Endothelial cell of umbilical vein (primary cell): ENCODE data around the gene TPMT. TPM values are rescaled to one million over a fixed set of nuclear protein-coding genes. Genes with fewer than 3 reads are reported as not detected.

ENCODE experiments used
- BruUV-seq: library from RNA; stranded (reverse); fragments of 400-500 nt; replicated peaks from 2 replicates; lab custom pipeline; 2021; lab: Mats Ljungman, UMichigan
- CTCF ChIA-PET: fragments of 300-600, 350-600 bp; sonication (Branson Sonifier 250); formaldehyde crosslinking; loops from one replicate; lab custom pipeline; 2021; ENCODE audit warnings: antibody characterized with exemption, inconsistent platforms; lab: Charles Lee
- POLR2A ChIA-PET: fragments of 300-600, 350-600 bp; sonication (Branson Sonifier 250); formaldehyde crosslinking; loops from one replicate; lab custom pipeline; 2021; ENCODE audit warnings: antibody characterized with exemption, inconsistent platforms; lab: Charles Lee
- DNase-seq: peaks from one replicate; pipeline ENCODE4 v3.0.0-alpha.2; 2011; ENCODE audit warnings: low read depth, low spot score
- FAIRE-seq: peaks from 2 replicates; lab custom pipeline; 2011; peaks lifted over from hg19 to GRCh38; lab: Jason Lieb, UNC
- H2AFZ ChIP-seq: 2 replicates; pipeline ENCODE4 v1.6.0; 2012; ENCODE audit warnings: low read depth, low read length, control low read depth, inconsistent platforms
- H3K27ac ChIP-seq: 2 replicates; pipeline ENCODE4 v1.5.1; 2011; ENCODE audit warnings: low read depth, mild to moderate bottlenecking, control low read depth, low read length, moderate library complexity; ENCODE audit not compliant: insufficient read depth
- H3K27me3 ChIP-seq, 2 experiments: 2 replicates each; pipeline versions ENCODE4 v1.6.0 to v1.6.1; 2011; ENCODE audit warnings: low read length in 2 of 2, mixed read lengths in 1 of 2; ENCODE audit not compliant: control insufficient read depth in 2 of 2, insufficient read depth in 2 of 2
- H3K36me3 ChIP-seq, 2 experiments: 2 replicates in 1 of 2; 3 replicates in 1 of 2; pipeline ENCODE4 v1.5.1; 2011; ENCODE audit warnings: low read length in 2 of 2, mild to moderate bottlenecking in 1 of 2, moderate library complexity in 1 of 2; ENCODE audit not compliant: control insufficient read depth in 2 of 2, insufficient read depth in 2 of 2; ENCODE audit errors: extremely low read depth in 1 of 2
- H3K4me1 ChIP-seq: 3 replicates; pipeline ENCODE4 v1.5.1; 2011; ENCODE audit warnings: mild to moderate bottlenecking, low read length; ENCODE audit not compliant: control insufficient read depth, insufficient read depth; ENCODE audit errors: extremely low read depth
- H3K4me2 ChIP-seq: 2 replicates; pipeline ENCODE4 v1.6.1; 2011; ENCODE audit warnings: low read length, control low read depth, mixed read lengths; ENCODE audit not compliant: insufficient read depth
- H3K4me3 ChIP-seq, 3 experiments: fragments of 200-600 bp in 1 of 3; sonication (generic), shearing (Covaris generic) in 1 of 3; replicated peaks in 1 of 3; 2 replicates each; pipeline ENCODE4 v1.5.1; 2011 to 2016; ENCODE audit warnings: control low read depth in 3 of 3, low read length in 3 of 3, mild to moderate bottlenecking in 2 of 3, inconsistent platforms in 1 of 3, low read depth in 1 of 3, moderate library complexity in 1 of 3; ENCODE audit not compliant: insufficient read depth in 1 of 3
- H3K79me2 ChIP-seq: 2 replicates; pipeline ENCODE4 v1.6.0; 2012; ENCODE audit warnings: low read length, inconsistent platforms; ENCODE audit not compliant: control insufficient read depth, insufficient read depth
- H3K9ac ChIP-seq: replicated peaks from 2 replicates; pipeline ENCODE3; 2011; ENCODE audit warnings: low read length, control low read depth; ENCODE audit not compliant: insufficient read depth; ENCODE audit errors: extremely low read depth
- H3K9me1 ChIP-seq: replicated peaks from 3 replicates; pipeline ENCODE4 v1.6.0; 2011; ENCODE audit warnings: mild to moderate bottlenecking, low read length; ENCODE audit not compliant: control insufficient read depth, insufficient read depth; ENCODE audit errors: extremely low read depth
- H3K9me3 ChIP-seq: replicated peaks from 2 replicates; pipeline ENCODE4 v1.5.1; 2012; ENCODE audit warnings: low read length, inconsistent platforms; ENCODE audit not compliant: control insufficient read depth, insufficient read depth
- H4K20me1 ChIP-seq: replicated peaks from 2 replicates; pipeline ENCODE3; 2011; ENCODE audit warnings: mild to moderate bottlenecking, low read length; ENCODE audit not compliant: control insufficient read depth, insufficient read depth; ENCODE audit errors: extremely low read depth
- CTCF ChIP-seq, 2 donors: IDR thresholded peaks; 1 replicate in 1 of 2; 2 replicates in 1 of 2; pipeline ENCODE4 v1.5.1; 2011; ENCODE audit warnings: low read length in 2 of 2, mild to moderate bottlenecking in 2 of 2, moderate library complexity in 2 of 2, control low read depth in 1 of 2, inconsistent platforms in 1 of 2, low read depth in 1 of 2; ENCODE audit not compliant: insufficient read depth in 1 of 2; ENCODE audit errors: extremely low read depth in 1 of 2
- EZH2 ChIP-seq: IDR thresholded peaks from 2 replicates; pipeline ENCODE4 v1.6.1; 2012; ENCODE audit warnings: borderline replicate concordance, low read depth, mild to moderate bottlenecking, moderate library complexity, low read length, inconsistent platforms; ENCODE audit not compliant: severe bottlenecking
- FOS ChIP-seq: IDR thresholded peaks from 2 replicates; pipeline ENCODE4 v1.6.1; 2011; ENCODE audit warnings: mild to moderate bottlenecking, low read length, moderate library complexity, borderline replicate concordance; ENCODE audit not compliant: insufficient read depth
- GATA2 ChIP-seq: IDR thresholded peaks from 2 replicates; pipeline ENCODE4 v1.7.0; 2011; ENCODE audit warnings: low read depth, mild to moderate bottlenecking, moderate library complexity, mixed read lengths, low read length; ENCODE audit not compliant: insufficient read length, insufficient read depth
- JUN ChIP-seq: IDR thresholded peaks from 2 replicates; pipeline ENCODE4 v1.6.1; 2011; ENCODE audit warnings: borderline replicate concordance, low read depth; ENCODE audit not compliant: insufficient read length, insufficient read depth
- MYC ChIP-seq: IDR thresholded peaks from one replicate; pipeline ENCODE4 v1.6.1; 2011; ENCODE audit warnings: mild to moderate bottlenecking, low read depth, low read length
- POLR2A ChIP-seq: IDR thresholded peaks from 2 replicates; pipeline ENCODE4 v1.6.1; 2012; ENCODE audit warnings: low read depth, mild to moderate bottlenecking, control low read depth, low read length
- POLR2AphosphoS5 ChIP-seq: IDR thresholded peaks from 2 replicates; pipeline ENCODE4 v1.6.1; 2012; ENCODE audit warnings: low read depth, mild to moderate bottlenecking, control low read depth, low read length, moderate library complexity; ENCODE audit not compliant: insufficient read depth
- dilution Hi-C: fragments of 300-500 bp; cut with MboI; formaldehyde crosslinking; loops from one replicate; pipeline ENCODE4 v1.15.0; 2019; ENCODE audit warnings: low sequenced_read_pairs; ENCODE audit not compliant: extremely low pct_ligation_motif_present
- intact Hi-C: fragments of 100-400 bp; cut with micrococcal nuclease; formaldehyde crosslinking; loops from one replicate; pipeline ENCODE4 v1.10.0; 2022
- polyA plus RNA-seq, 4 experiments: library from polyadenylated mRNA; depleted of rRNA in 3 of 4; stranded (reverse) in 3 of 4; unstranded in 1 of 4; fragments of >200 nt; gene quantifications; 2 replicates each; pipeline versions ENCODE4 v1.2.1 to v1.2.3, GENCODE V29; 2011 to 2012; ENCODE audit warnings: missing spikeins in 1 of 4
- total RNA-seq: library from RNA; stranded (reverse); gene quantifications from 2 replicates; pipeline ENCODE4 v1.2.3, GENCODE V29; 2021
- TF ChIP-seq, protein P1 (sequence below): IDR thresholded peaks from 2 replicates; pipeline ENCODE4 v1.6.1; 2011; ENCODE audit not compliant: insufficient read depth, insufficient read length

TPMT gene
- total and polyA plus RNA-seq, 2 donors (not counting 3 experiments of a cell fraction or from before 2014, with no cell fraction given), result 6.5 to 11.1 TPM

DNA sequence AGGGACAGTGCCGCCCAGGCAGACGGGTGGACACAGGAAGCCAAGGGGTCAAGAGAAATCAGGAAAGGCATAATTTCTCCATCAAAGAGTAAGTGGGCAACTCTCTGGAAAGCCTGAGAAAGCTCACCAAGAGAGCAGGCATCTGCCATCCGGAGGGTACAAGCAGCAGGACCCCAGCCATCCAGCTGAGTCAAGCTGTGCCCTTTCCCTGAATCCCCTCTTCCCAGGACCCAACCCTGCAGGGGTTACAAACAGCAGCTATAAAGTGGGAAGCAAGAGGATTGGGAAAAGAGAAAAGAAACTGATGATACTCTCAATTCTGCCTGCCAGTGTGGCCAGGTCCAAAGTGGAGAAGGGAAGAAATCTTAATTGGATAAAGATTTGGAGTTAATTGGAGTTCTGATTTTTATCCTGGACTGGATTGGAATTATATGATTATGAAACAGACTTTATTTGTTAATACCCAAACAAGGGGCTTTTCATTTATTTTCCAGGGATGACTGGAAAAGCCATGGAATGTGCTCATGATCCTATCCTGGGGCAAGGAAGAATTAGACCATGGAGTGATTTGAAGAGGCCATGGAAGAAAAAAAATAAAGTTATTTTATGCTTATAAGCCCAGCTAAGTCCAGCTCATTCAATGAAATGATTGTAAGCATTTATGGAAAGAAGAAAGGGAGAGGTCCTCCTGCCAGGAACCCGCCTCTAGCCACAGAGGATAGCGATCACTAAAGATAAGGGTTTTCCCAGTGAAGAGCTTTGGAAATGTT, 67.3 kb downstream of the TPMT start:
- no peaks in the 10 kb centered on the region for H4K20me1 ChIP-seq
- no peaks in the 10 kb centered on the region for H3K9me1 ChIP-seq
- dilution Hi-C loops, result no loop called here
- H3K4me3 ChIP-seq, result no peak overlapping the region
- intact Hi-C loops, result no loop called here
- H3K4me2 ChIP-seq, result no peak overlapping the region
- no peak overlapping the region for H3K27ac ChIP-seq
- H2AFZ ChIP-seq, result no peak overlapping the region
- no peak for DNase-seq
- TF ChIP-seq MYC, result no peak
- no peak for TF ChIP-seq CTCF (IDR thresholded peaks at IDR 0.05; ENCODE audit: extremely low read depth in 1 of 2, insufficient read depth in 1 of 2, low read depth in 1 of 2, low read length in 2 of 2)
- no peak for TF ChIP-seq JUN
- no peaks in the 10 kb centered on the region for H3K79me2 ChIP-seq
- no peaks in the 10 kb centered on the region for H3K36me3 ChIP-seq
- POLR2A ChIA-PET, result no interaction called here
- BruUV-seq, result no TSS peak
- no peaks in the 10 kb centered on the region for H3K4me1 ChIP-seq
- H3K27me3 ChIP-seq, result no peaks in the 10 kb centered on the region
- FAIRE-seq, result no peak
- H3K9ac ChIP-seq, result no peak overlapping the region
- CTCF ChIA-PET, result no interaction called here
- H3K9me3 ChIP-seq, result no peaks in the 10 kb centered on the region

GRCh38 chr6:18081025-18081668, 73.7 kb downstream of the TPMT start:
- Histone ChIP-seq H3K9me3 (no peaks in the 10 kb centered on the region), H3K27me3 (peaks cover 0 to 3% of the 10 kb centered on the region in 2 experiments), H3K4me3 (no peak overlapping the region), H3K9ac (no peak overlapping the region), H2AFZ (no peak overlapping the region), H3K36me3 (no peaks in the 10 kb centered on the region), H4K20me1 (no peaks in the 10 kb centered on the region), H3K79me2 (no peaks in the 10 kb centered on the region), H3K4me2 (no peak overlapping the region), H3K4me1 (no peaks in the 10 kb centered on the region), H3K9me1 (no peaks in the 10 kb centered on the region), H3K27ac (no peak overlapping the region)
- CTCF ChIA-PET, result no interaction called here
- POLR2A ChIA-PET, result no interaction called here
- dilution Hi-C loops, result no loop called here
- intact Hi-C loops, result no loop called here
- FAIRE-seq (no peak), DNase-seq (no peak)
- no peak for TF ChIP-seq FOS
- TF ChIP-seq JUN, result no peak
- TF ChIP-seq, protein P1, sequence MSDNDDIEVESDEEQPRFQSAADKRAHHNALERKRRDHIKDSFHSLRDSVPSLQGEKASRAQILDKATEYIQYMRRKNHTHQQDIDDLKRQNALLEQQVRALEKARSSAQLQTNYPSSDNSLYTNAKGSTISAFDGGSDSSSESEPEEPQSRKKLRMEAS, result no peak
- no peak for TF ChIP-seq CTCF (IDR thresholded peaks at IDR 0.05; ENCODE audit: extremely low read depth in 1 of 2, insufficient read depth in 1 of 2, low read depth in 1 of 2, low read length in 2 of 2)
- TF ChIP-seq POLR2AphosphoS5, result no peak
- TF ChIP-seq EZH2, result no peak
- no peak for TF ChIP-seq POLR2A
- no peak for TF ChIP-seq GATA2
- TF ChIP-seq MYC, result no peak
- BruUV-seq, result no TSS peak
